GM23248 (cell line): ENCODE results near the gene RFNG. TPM values are rescaled to one million over a fixed set of nuclear protein-coding genes. Genes with fewer than 3 reads are reported as not detected.

Source experiments
- DNase-seq: peaks from one replicate; pipeline ENCODE4 v3.0.0-alpha.2; 2015
- H2AFZ ChIP-seq: fragments of 200-600 bp; sonication (generic); 2 replicates; pipeline ENCODE4 v1.6.1; 2016; ENCODE audit warnings: antibody characterized with exemption
- H3F3A ChIP-seq: fragments of 200-600 bp; sonication (generic); 2 replicates; pipeline ENCODE4 v1.6.1; 2016; ENCODE audit warnings: mild to moderate bottlenecking, antibody characterized with exemption, mixed run types; ENCODE audit not compliant: insufficient read depth
- H3K27ac ChIP-seq: fragments of 200-600 bp; sonication (generic); 2 replicates; pipeline ENCODE4 v1.5.1; 2016; ENCODE audit warnings: mild to moderate bottlenecking
- H3K27me3 ChIP-seq: fragments of 200-600 bp; sonication (generic); replicated peaks from 2 replicates; pipeline ENCODE4 v1.6.1; 2016; ENCODE audit warnings: mild to moderate bottlenecking; ENCODE audit not compliant: insufficient read depth
- H3K36me3 ChIP-seq: fragments of 200-600 bp; sonication (generic); 2 replicates; pipeline ENCODE4 v1.6.1; 2016; ENCODE audit warnings: low read depth, mild to moderate bottlenecking
- H3K4me1 ChIP-seq: fragments of 200-600 bp; sonication (generic); 2 replicates; pipeline ENCODE4 v1.6.1; 2016; ENCODE audit warnings: mild to moderate bottlenecking; ENCODE audit not compliant: insufficient read depth
- H3K4me2 ChIP-seq: fragments of 200-600 bp; sonication (generic); one replicate; pipeline ENCODE4 v1.6.1; 2016; ENCODE audit warnings: mild to moderate bottlenecking; ENCODE audit not compliant: unreplicated experiment
- H3K4me3 ChIP-seq: fragments of 200-600 bp; sonication (generic); 2 replicates; pipeline ENCODE4 v1.5.1; 2016; ENCODE audit warnings: mild to moderate bottlenecking
- H3K79me2 ChIP-seq: fragments of 200-600 bp; sonication (generic); 2 replicates; pipeline ENCODE4 v1.6.1; 2016; ENCODE audit warnings: mild to moderate bottlenecking; ENCODE audit not compliant: insufficient read depth
- H3K9ac ChIP-seq: fragments of 200-600 bp; sonication (generic); 2 replicates; pipeline ENCODE4 v1.6.1; 2016; ENCODE audit warnings: mild to moderate bottlenecking
- H3K9me2 ChIP-seq: fragments of 200-600 bp; sonication (generic); 2 replicates; pipeline ENCODE4 v1.6.1; 2016; ENCODE audit warnings: mixed run types, mild to moderate bottlenecking, moderate library complexity; ENCODE audit not compliant: insufficient read depth
- H3K9me3 ChIP-seq: fragments of 200-600 bp; sonication (generic); one replicate; pipeline ENCODE4 v1.6.1; 2017; ENCODE audit warnings: low read depth
- H4K20me1 ChIP-seq: fragments of 200-600 bp; sonication (generic); 2 replicates; pipeline ENCODE4 v1.6.0; 2016; ENCODE audit not compliant: insufficient read depth
- EZH2 ChIP-seq: fragments of 200-600 bp; sonication (generic); IDR thresholded peaks from 2 replicates; pipeline ENCODE4 v1.6.1; 2018; ENCODE audit warnings: antibody characterized with exemption, mild to moderate bottlenecking; ENCODE audit not compliant: insufficient read depth, poor library complexity, severe bottlenecking
- EZH2phosphoT487 ChIP-seq: fragments of 200-600 bp; sonication (generic); IDR thresholded peaks from 2 replicates; pipeline ENCODE4 v1.6.1; 2018; ENCODE audit warnings: antibody characterized with exemption, moderate library complexity, mild to moderate bottlenecking, low read depth; ENCODE audit not compliant: insufficient read depth
- WGBS, 2 experiments: methylation state at CpG; one replicate each; pipeline ENCODE4 v1.1.6; 2015 to 2017; ENCODE audit warnings: low lambda C conversion rate in 2 of 2, low coverage in 1 of 2; ENCODE audit errors: missing lambda C conversion rate in 2 of 2; 5-methylcytosine and 5-hydroxymethylcytosine counted together
- in situ Hi-C: fragments of 300-500 bp; cut with MboI; formaldehyde crosslinking; loops from 2 replicates; pipeline ENCODE4 v1.15.0; 2020
- polyA plus RNA-seq: library from polyadenylated mRNA; unstranded; fragments of >200 nt; fragmentation: Nextera tagmentation; extraction: Ambion mirVana; gene quantifications from 2 replicates; pipeline ENCODE4 v1.2.1, GENCODE V29; 2016
- total RNA-seq: library from RNA; depleted of rRNA; stranded (reverse); fragments of >200 nt; shearing (Covaris generic); gene quantifications from 2 replicates; pipeline ENCODE4 v1.2.3, GENCODE V29; 2014; rRNA removed

Gene RFNG
- total and polyA plus RNA-seq, 2 experiments from 2014 or later: 11.8 to 59.8 TPM

DNA sequence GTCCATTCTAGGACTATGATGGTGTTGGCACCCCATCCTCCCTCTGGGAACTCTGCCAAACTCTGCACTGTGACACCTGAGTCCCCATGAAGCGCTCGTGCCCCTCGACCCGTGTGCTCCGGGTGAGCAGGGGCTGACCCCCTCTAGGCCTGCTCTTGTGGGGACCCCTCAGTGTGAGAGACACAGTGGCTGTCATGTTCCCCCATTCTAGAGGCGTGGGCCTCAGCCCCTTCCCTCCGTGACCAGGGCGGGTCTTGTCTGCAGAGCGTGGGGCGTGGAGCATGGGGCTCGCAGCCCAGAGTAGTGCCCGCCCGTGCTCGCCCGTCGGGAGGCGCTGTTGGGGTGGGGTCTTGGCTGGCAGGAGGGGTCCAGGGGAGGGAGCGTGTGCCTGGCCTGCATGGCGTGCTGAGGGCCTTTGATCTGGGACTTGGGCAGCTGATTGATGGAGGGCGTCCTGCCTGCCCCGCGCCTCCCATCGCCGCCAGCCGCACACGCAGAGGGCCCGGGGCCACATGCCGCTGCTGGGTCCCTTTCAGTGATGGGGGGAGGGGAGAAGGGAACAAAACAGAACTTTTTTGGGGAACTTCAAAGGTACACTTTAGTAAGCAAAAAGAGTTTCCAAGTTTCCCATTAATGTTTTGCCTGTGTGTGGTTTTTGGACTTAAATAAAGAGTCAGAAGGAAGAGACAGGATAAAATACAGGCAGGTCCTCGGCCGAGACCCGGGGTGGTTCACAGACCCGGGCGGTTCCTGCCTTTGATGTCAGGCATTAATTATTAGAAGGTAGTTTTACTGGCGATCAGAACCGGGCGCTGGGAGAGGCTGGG is 51.4 kb downstream of the RFNG start:
- TF ChIP-seq EZH2 (no peak), EZH2phosphoT487 (no peak)
- Histone ChIP-seq H3K79me2 (no peaks in the 10 kb centered on the region), H4K20me1 (no peaks in the 10 kb centered on the region), H2AFZ (no peak overlapping the region), H3F3A (peaks cover 8% of the 10 kb centered on the region), H3K27me3 (no peaks in the 10 kb centered on the region), H3K36me3 (no peaks in the 10 kb centered on the region), H3K4me3 (no peak overlapping the region), H3K9ac (no peak overlapping the region), H3K4me1 (peaks cover 20% of the 10 kb centered on the region), H3K27ac (no peak overlapping the region), H3K9me3 (no peaks in the 10 kb centered on the region), H3K4me2 (no peak overlapping the region), H3K9me2 (no peaks in the 10 kb centered on the region)
- in situ Hi-C loops: no loop called here
- WGBS, 2 experiments: 80 to 85% methylated on average over 29 to 34 of the region's 36 CpGs
- no peak for DNase-seq

DNA sequence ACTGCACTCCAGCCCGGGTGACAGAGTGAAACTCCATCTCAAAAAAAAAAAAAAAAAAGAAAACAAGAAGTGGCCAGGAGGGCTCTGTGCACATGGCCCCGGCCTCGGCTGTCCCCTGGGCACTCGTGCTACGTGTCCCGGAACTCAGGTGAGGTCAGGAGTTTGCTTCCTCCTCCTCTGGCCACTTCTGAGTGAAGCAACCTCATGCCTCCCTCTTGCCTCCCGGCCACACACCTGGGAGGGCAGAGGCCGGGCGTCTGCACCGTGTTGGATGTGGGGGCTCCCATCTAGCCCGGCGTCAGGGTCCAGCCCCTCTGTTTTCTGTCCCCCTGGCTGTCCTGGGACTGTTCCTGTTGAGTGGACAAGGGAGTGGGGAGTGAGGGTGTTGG is 52.0 kb downstream of the RFNG start:
- no peak overlapping the region for H3K9ac ChIP-seq
- in situ Hi-C loops: no loop called here
- H2AFZ ChIP-seq: no peak overlapping the region
- 81 to 89% methylated on average over 12 of the region's 12 CpGs for WGBS, 2 experiments
- peaks cover 8% of the 10 kb centered on the region for H3F3A ChIP-seq
- H3K36me3 ChIP-seq: no peaks in the 10 kb centered on the region
- H3K9me3 ChIP-seq: no peaks in the 10 kb centered on the region
- H3K4me3 ChIP-seq: no peak overlapping the region
- H3K27me3 ChIP-seq: no peaks in the 10 kb centered on the region
- H3K4me2 ChIP-seq: no peak overlapping the region
- no peak overlapping the region for H3K27ac ChIP-seq
- no peaks in the 10 kb centered on the region for H3K9me2 ChIP-seq
- peaks cover 16% of the 10 kb centered on the region for H3K4me1 ChIP-seq
- H4K20me1 ChIP-seq: no peaks in the 10 kb centered on the region
- H3K79me2 ChIP-seq: no peaks in the 10 kb centered on the region
- no peak for DNase-seq
- TF ChIP-seq EZH2phosphoT487 (no peak), EZH2 (no peak)

DNA sequence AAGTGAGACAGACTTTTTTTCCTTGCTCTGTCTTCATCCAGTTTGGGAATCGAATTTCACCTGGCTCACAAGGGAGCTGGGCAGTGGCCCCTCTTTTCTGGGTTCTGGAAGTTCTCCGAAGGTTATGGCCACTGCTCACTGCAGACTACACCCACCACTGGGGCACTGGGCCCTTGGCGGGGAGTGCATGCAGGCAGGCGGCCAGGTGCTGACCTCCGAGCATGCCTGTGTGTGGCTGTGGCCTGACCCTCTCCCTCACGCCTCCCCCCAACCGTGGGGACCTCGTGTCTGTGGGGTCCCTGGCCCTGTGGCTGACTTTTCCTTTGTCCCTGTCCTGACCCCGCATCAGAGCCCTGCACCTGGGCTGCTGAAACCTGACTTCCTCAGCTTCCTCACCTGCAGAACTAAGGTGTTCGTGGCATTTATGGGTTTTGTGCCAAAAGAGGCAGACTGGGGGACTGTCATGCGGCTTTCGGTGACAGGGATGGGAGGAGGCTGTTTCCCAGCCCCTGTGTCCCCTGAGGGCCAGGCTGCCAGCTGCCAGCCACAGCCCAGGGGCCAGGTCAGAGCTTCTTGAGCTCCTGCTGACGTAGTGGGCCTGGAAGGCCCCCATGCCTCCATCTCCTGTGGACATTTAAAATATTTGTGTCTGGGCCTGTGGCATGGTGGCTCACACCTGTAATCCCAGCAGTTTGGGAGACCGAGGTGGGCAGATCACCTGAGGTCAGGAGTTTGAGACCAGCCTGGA is 52.7 kb downstream of the RFNG start:
- Histone ChIP-seq H3K4me3 (no peak overlapping the region), H3K4me1 (peaks cover 9% of the 10 kb centered on the region), H4K20me1 (no peaks in the 10 kb centered on the region), H3F3A (peaks cover 8% of the 10 kb centered on the region), H3K36me3 (no peaks in the 10 kb centered on the region), H3K4me2 (no peak overlapping the region), H2AFZ (no peak overlapping the region), H3K79me2 (no peaks in the 10 kb centered on the region), H3K27me3 (no peaks in the 10 kb centered on the region), H3K9ac (no peak overlapping the region), H3K9me2 (no peaks in the 10 kb centered on the region), H3K9me3 (no peaks in the 10 kb centered on the region), H3K27ac (no peak overlapping the region)
- no peak for TF ChIP-seq EZH2phosphoT487
- TF ChIP-seq EZH2: no peak
- in situ Hi-C loops: no loop called here
- 87 to 89% methylated on average over 14 of the region's 14 CpGs for WGBS, 2 experiments
- DNase-seq: no peak

DNA sequence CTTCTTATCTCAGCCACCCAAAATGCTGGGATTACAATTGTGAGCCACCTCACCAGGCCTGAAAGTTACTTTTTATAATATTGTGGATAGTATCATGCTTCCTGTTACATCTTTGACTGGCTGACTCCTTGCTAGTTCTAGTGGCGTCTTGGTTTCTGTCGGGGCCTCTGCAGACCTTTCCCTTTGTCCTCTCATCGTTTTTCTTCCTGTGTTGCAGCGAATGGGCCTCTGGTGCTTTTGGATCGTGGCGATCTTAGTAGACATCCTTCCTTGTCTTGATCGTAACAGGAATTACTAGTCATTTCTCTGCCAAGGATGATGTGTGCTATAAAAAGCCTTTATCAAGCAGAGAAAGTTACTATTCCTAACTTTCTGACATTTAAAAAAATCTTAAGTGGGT is 53.4 kb downstream of the RFNG start:
- Histone ChIP-seq H3K79me2 (no peaks in the 10 kb centered on the region), H3K4me2 (no peak overlapping the region), H3K36me3 (no peaks in the 10 kb centered on the region), H3K9ac (no peak overlapping the region), H3K4me3 (no peak overlapping the region), H3K27me3 (no peaks in the 10 kb centered on the region), H3F3A (peaks cover 8% of the 10 kb centered on the region), H3K9me2 (no peaks in the 10 kb centered on the region), H3K27ac (no peak overlapping the region), H3K9me3 (no peaks in the 10 kb centered on the region), H3K4me1 (peaks cover 6% of the 10 kb centered on the region), H2AFZ (no peak overlapping the region), H4K20me1 (no peaks in the 10 kb centered on the region)
- in situ Hi-C loops: no loop called here
- no peak for TF ChIP-seq EZH2phosphoT487
- TF ChIP-seq EZH2: no peak
- WGBS, 2 experiments: 96 to 97% methylated on average over 7 of the region's 7 CpGs
- DNase-seq: no peak

Other genes with a start within 250 kb of the RFNG start
- not detected in 2 replicates for gene GCGR, start 247.7 kb downstream of the RFNG start, total RNA-seq
- gene GCGR, start 247.7 kb downstream of the RFNG start, polyA plus RNA-seq: not detected in 2 replicates
- 102 and 135 TPM in 2 replicates for gene MCRIP1, start 218.5 kb downstream of the RFNG start, total RNA-seq
- gene MCRIP1, start 218.5 kb downstream of the RFNG start, polyA plus RNA-seq: 145 and 147 TPM in 2 replicates
- not detected in 2 replicates for gene PPP1R27, start 216.8 kb downstream of the RFNG start, total RNA-seq
- 0.37 TPM in 1 of 2 replicates, not detected in the other for gene PPP1R27, start 216.8 kb downstream of the RFNG start, polyA plus RNA-seq
- 3,203 and 4,003 TPM in 2 replicates for gene P4HB, start 191.3 kb downstream of the RFNG start, total RNA-seq
- gene P4HB, start 191.3 kb downstream of the RFNG start, polyA plus RNA-seq: 1,651 and 1,674 TPM in 2 replicates
- 193 and 208 TPM in 2 replicates for gene ARHGDIA, start 180.5 kb downstream of the RFNG start, total RNA-seq
- gene ARHGDIA, start 180.5 kb downstream of the RFNG start, polyA plus RNA-seq: 310 and 313 TPM in 2 replicates
- 80.6 and 100 TPM in 2 replicates for gene ALYREF, start 160.2 kb downstream of the RFNG start, total RNA-seq
- 6.9 and 8.6 TPM in 2 replicates for gene ALYREF, start 160.2 kb downstream of the RFNG start, polyA plus RNA-seq
- gene ANAPC11, start 160.1 kb downstream of the RFNG start, total RNA-seq: 175 and 179 TPM in 2 replicates
- 428 and 436 TPM in 2 replicates for gene ANAPC11, start 160.1 kb downstream of the RFNG start, polyA plus RNA-seq
- gene NPB, start 149.6 kb downstream of the RFNG start, total RNA-seq: 2.4 TPM in 2 replicates
- 1.1 and 1.6 TPM in 2 replicates for gene NPB, start 149.6 kb downstream of the RFNG start, polyA plus RNA-seq
- 34.7 and 36.9 TPM in 2 replicates for gene PCYT2, start 140.4 kb downstream of the RFNG start, total RNA-seq
- gene PCYT2, start 140.4 kb downstream of the RFNG start, polyA plus RNA-seq: 25.6 and 27.6 TPM in 2 replicates
- 13.1 and 14.5 TPM in 2 replicates for gene SIRT7, start 133.6 kb downstream of the RFNG start, total RNA-seq
- gene SIRT7, start 133.6 kb downstream of the RFNG start, polyA plus RNA-seq: 9.3 and 11.4 TPM in 2 replicates
- gene MAFG, start 124.1 kb downstream of the RFNG start, total RNA-seq: 17.7 and 19.8 TPM in 2 replicates
- gene MAFG, start 124.1 kb downstream of the RFNG start, polyA plus RNA-seq: 5.0 and 6.4 TPM in 2 replicates
- gene PYCR1, start 114.5 kb downstream of the RFNG start, total RNA-seq: 229 and 279 TPM in 2 replicates
- gene PYCR1, start 114.5 kb downstream of the RFNG start, polyA plus RNA-seq: 181 and 197 TPM in 2 replicates
- not detected in 2 replicates for gene MYADML2, start 104.6 kb downstream of the RFNG start, total RNA-seq
- gene MYADML2, start 104.6 kb downstream of the RFNG start, polyA plus RNA-seq: 0.14 TPM in 1 of 2 replicates, not detected in the other
- not detected in 2 replicates for gene NOTUM, start 90.6 kb downstream of the RFNG start, total RNA-seq
- not detected in 2 replicates for gene NOTUM, start 90.6 kb downstream of the RFNG start, polyA plus RNA-seq
- gene ASPSCR1, start 74.2 kb downstream of the RFNG start, total RNA-seq: 23.4 and 23.5 TPM in 2 replicates
- gene ASPSCR1, start 74.2 kb downstream of the RFNG start, polyA plus RNA-seq: 20.6 and 22.6 TPM in 2 replicates
- 43.9 and 68.8 TPM in 2 replicates for gene CENPX, start 28.9 kb downstream of the RFNG start, total RNA-seq
- 65.2 and 68.6 TPM in 2 replicates for gene CENPX, start 28.9 kb downstream of the RFNG start, polyA plus RNA-seq
- gene LRRC45, start 28.5 kb downstream of the RFNG start, total RNA-seq: 14.8 and 15.3 TPM in 2 replicates
- 4.4 and 4.5 TPM in 2 replicates for gene LRRC45, start 28.5 kb downstream of the RFNG start, polyA plus RNA-seq
- 5.4 and 7.9 TPM in 2 replicates for gene RAC3, start 20.1 kb downstream of the RFNG start, total RNA-seq
- 1.3 and 1.8 TPM in 2 replicates for gene RAC3, start 20.1 kb downstream of the RFNG start, polyA plus RNA-seq
- 75.8 and 83.5 TPM in 2 replicates for gene DCXR, start 14.1 kb downstream of the RFNG start, total RNA-seq
- gene DCXR, start 14.1 kb downstream of the RFNG start, polyA plus RNA-seq: 69.9 and 70.2 TPM in 2 replicates
- gene GPS1, start 87 bp upstream of the RFNG start, total RNA-seq: 130 and 138 TPM in 2 replicates
- 101 and 104 TPM in 2 replicates for gene GPS1, start 87 bp upstream of the RFNG start, polyA plus RNA-seq
- gene DUS1L, start 14.0 kb upstream of the RFNG start, total RNA-seq: 61.2 and 96.4 TPM in 2 replicates
- 13.3 and 27.7 TPM in 2 replicates for gene DUS1L, start 14.0 kb upstream of the RFNG start, polyA plus RNA-seq
- gene FASN, start 46.4 kb upstream of the RFNG start, total RNA-seq: 33.8 and 38.2 TPM in 2 replicates
- gene FASN, start 46.4 kb upstream of the RFNG start, polyA plus RNA-seq: 12.7 and 16.3 TPM in 2 replicates
- 12.3 and 15.3 TPM in 2 replicates for gene CCDC57, start 161.0 kb upstream of the RFNG start, total RNA-seq
- 6.2 and 10.6 TPM in 2 replicates for gene CCDC57, start 161.0 kb upstream of the RFNG start, polyA plus RNA-seq
- gene SLC16A3, start 177.2 kb upstream of the RFNG start, total RNA-seq: 550 and 595 TPM in 2 replicates
- 95.5 and 97.7 TPM in 2 replicates for gene SLC16A3, start 177.2 kb upstream of the RFNG start, polyA plus RNA-seq
- 24.5 and 35.1 TPM in 2 replicates for gene CSNK1D, start 221.9 kb upstream of the RFNG start, total RNA-seq
- 102 and 114 TPM in 2 replicates for gene CSNK1D, start 221.9 kb upstream of the RFNG start, polyA plus RNA-seq